EH (cell line): Measurements from ENCODE around the gene MVB12B.

Source experiments
- DNase-seq: peaks from one replicate; pipeline ENCODE4 v3.0.0-alpha.2; 2015; ENCODE audit warnings: low read depth

The MVB12B gene

GRCh38 chr9:126431077-126431742, 104.6 kb downstream of the MVB12B start:
- no peak for DNase-seq

- no peak for DNase-seq
Observed at GRCh38 chr9:126432659-126433058, 106.0 kb downstream of the MVB12B start.

DNA sequence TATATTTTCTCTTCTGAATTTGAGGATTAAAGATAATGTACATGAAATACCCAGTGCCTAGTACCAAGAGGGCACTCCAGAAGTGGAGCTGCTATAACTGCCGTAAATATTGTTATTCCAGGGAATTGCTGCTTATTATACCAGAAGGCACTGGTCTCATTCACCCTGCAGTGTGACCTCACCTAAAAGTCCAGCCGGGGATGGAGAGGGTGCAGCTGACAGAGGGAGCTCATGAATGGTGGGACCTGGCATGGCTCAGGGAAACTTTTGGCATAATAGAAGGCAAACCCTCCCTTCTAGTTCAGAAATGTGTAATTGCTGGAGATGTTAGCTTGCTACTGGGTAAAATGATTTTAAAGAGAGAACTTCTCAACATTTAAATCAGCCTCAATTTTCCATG, 108.5 kb downstream of the MVB12B start:
- DNase-seq, result no peak

DNA sequence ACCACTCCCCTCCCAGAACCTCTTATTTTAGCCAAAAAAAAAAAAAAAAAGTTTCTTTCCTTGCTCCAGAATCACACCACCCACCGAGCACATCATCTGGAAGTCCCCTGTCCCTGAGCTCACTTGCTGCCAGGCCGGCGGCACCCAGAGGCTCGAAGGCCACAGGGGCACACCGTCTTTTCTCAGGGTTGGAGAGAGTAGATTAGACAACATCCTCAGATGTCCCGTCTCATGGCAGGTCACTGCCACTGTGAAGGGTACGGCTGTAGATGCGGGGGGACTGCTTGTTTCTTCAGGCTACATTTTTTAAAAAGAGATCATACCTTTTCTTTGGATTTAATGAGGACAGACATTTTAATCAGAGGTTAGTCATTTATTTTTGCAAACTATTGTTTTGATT, 109.0 kb downstream of the MVB12B start:
- no peak for DNase-seq

DNA sequence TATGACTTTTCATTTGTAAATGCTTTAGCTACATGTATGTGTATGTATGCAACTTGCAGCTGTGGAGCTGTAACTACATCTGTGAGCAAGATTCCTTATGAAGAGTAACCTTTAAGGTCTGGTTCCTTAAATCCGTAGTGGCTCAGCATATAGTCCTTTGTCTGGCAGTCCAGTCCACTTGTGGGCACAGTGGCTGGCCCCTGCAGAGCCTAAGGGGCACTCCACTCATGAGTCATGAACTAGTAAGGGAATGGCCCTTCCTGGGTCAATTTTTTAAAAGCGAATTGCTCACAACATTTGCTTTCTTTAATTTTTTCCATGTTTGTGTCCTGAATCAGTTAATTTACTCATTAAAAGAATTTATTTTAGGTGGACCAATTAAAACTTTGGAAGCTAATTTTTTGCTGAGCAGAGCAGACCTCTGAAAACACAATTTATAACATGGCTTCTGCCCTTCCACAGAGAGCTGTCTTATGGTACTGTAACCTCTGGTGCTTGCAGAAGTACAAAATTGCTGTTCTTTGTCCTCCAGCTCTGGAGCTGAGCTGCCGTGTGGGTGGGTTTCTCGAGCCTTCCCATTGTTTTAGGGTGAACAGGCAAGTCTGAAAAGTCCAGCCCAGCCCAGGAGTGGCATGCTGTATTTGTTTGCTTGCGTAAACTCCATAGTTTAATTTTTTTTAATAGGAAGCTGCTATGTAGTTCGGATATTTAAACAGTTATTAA, 110.1 kb downstream of the MVB12B start:
- peak; percentile 59 for DNase-seq

- DNase-seq, result no peak
Observed at GRCh38 chr9:126437268-126437666, 110.6 kb downstream of the MVB12B start.

DNA sequence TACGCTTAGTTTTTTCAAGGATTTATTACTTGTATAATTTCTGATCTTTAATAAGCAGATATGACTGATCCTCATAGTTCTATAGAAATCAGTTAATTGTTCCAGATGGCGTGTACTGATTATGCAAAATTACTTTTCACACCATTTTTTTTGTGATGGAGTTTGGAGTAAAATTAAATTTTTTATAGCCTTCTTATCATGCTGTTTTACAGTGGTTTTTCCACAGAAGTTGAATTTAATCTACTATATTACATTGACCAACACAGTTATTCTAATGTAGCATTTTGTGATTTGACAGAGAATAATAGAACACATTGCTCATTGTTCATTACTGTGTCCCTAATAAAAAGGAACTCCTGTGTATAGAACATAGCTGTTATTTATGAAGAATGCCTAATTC, 111.1 kb downstream of the MVB12B start:
- DNase-seq, result no peak

DNA sequence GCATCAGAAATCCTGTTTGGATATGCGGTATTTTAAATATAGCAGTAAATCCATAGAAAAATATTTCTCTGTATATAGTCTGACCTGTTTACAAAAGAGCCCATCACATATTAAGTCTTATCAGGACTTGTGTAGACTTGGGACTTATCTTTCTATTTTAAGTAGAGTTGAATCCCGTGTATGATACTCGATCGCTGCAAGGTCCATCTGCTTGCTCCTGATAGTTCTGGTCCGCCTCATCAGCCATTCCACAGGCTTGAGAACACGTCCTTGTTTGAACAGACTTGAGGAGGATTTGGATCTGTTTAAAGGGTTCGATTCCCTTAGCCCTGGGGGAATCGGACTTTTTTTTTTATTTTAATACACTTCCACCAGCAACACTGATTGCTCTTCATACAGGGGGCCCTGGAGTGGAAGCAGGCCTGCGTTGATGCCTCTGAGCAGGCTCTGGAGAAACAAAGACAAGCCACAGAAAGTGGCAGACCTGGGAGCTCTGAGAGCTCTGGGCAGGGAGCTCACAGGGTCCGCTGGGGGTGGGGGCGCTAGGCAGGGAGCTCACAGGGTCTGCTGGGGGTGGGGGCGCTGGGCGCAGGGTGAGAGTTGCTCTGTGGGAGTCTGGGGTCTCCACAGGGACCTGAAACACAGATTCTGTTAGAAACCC, 112.2 kb downstream of the MVB12B start:
- DNase-seq, result no peak

DNA sequence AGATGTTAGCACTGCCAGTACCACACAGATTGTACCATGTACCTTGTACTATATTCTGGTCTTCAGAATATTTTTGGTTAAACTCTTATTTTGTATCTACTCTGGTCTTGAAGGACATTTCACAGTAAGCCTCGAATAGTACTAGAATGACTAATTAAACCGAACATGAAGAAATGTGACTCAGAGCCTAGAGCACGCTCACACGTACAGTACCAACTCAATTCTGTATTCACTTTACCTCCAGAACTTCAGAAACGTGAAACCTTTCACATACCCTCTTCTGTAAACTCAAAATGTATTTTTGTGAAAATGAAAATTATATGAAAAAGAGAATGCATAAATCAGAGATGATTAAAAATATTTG, 112.8 kb downstream of the MVB12B start:
- DNase-seq, result peak; percentile 73

- no peak for DNase-seq
Observed at GRCh38 chr9:126439883-126440653, 113.4 kb downstream of the MVB12B start.

GRCh38 chr9:126440940-126441339, 114.3 kb downstream of the MVB12B start:
- DNase-seq, result no peak

DNA sequence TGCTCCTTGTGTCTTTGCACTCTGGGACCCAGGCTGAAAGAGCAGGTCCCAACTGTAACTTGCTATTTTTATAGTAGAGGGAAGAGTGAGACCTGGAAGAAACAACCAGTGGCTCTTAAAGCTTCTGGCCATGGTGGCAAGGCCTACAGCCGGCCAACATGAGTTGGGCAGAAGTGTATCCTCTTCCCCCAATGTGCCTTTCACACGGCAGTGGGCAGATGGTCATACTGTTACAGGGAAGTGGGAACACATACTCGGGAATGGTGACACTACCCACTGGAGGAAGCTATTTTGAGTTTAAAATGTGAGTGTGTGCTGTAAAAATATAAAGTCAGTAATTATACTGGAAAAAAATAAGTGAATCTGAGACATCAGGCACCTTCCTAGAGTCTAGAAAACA, 116.0 kb downstream of the MVB12B start:
- no peak for DNase-seq

DNA sequence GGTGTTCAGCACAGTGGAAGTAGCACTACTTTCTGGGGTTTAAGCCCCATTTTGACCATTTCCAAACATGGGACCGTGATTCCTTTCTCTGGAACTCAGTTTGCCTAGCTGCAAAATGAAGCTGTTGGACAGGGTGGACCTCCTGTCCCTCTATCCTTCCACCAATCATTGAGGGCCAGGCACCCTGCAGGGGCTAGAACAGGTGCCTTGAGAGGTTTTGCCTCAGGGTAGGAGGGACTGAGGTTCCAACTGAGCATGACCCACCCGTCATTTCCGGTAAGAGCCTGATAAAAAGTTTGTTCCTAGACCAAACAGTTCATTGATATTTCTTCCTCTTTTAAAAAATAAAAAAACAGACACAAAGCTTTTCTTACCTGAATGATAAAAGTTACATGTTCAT, 116.5 kb downstream of the MVB12B start:
- no peak for DNase-seq

DNA sequence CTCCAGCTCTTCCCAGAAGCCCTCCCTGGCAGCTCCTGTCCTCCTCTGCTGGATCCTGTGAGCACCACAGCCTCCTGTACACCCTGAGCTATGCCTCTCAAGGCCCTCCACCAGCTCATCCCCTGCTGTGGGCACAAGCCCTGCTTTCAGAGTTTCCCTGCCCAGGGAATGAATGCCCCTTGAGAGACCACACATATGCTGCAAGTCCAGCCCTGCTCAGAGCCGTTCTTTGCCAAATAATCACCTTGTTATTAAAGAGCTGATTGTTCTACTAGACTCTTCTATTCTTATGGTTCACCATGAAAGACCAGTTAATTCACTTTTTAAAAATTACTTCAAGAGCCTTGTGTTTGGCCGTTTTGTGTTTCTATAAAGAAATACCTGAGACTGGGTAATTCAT, 121.5 kb downstream of the MVB12B start:
- DNase-seq, result no peak

- no peak for DNase-seq
Observed at GRCh38 chr9:126448865-126449577, 122.4 kb downstream of the MVB12B start.

DNA sequence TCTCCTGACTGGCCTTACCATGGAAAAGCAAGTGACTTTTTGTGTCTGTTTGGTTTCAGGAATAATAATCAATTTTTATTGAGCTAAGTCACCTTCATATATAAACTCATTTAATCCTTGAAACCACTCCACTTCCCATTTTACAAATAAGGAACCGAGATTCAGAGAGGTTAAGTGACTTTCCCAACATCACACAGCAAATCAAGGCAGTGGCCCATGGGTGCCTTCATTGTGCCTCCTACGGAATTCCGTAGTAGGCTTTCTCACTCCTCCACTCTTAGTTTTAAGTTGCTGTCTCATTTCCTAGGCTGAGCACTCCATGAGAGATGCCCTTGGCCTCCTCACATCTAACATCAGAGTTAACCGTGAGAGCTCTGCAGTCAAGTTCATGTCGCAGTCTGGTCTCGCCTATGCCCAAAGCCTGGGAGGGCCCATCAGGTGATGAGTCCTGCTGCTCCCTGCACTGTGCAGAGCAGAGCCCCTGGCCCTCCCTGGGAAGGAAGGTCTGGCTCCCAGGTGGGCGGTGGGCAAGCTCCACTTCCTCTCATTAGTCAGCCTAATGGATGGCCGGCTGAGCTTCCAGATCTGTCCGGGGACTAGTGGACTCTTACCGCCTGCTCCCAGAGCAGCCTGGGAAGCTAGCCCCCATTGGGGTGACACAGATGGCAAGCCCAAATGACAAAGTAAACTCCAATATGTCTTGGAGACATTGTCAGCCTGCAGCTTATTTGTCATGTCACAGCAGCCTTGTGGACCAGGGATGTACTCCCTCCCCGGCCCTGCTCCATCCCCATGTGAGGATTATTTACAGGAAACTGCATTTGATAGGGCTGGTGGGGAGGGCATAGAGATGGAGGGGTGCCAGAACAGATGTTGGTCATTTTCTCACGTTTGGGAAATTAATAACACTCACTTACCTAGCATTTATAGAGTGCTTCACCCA, 123.4 kb downstream of the MVB12B start:
- DNase-seq, result peak; percentile 8

DNA sequence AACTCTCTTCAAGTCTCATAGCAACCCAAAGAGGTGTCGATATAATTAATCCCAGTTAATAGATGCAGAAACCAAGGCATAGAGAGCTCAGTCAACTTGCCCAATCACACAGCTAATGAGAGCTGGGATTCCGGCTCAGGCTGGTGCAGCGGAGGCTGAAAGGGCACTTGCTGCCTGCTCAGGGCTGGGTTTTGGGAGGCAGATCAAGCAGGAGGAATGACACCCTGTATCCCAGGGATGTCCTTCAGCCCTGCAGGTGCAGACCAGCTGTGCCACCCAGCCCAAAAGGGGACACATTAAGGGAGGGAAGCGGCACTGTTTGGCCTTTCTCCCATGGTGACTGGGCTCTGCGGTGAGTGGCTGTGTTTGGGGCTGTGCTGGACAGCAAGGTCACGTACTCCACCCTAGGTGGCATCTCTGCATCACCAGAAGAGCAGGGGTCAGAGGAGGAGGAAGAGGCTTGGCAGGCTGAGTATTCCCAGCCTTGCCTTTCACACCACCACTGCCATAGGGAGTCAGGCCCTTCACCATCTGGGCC, 124.1 kb downstream of the MVB12B start:
- DNase-seq, result no peak

DNA sequence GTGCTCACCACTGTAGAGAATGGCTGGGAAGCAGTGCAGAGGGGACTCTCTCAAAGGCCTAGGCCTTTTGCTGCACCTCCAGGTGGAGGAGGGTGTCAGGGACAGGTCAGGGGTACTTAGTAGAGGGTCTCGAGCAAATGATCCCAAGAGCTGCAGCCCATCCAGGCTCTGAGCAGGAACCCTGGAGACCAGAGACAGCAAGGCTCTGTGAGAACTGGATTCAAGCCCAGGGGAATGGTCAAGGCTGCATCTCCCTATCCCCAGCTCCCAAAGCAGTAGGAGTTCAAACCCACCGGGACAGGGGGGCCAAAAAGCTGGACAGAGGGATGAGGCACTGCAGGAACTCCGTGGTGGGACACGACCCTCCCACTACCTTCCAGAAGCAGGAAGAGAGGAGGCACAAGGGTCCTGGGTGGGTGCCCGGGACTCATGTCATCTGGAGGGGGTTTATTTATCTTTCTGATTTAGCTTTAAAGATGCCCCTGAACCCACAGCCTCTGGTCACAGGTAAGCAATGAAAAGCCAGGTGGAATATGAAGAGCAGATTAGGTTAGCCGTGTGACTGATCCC, 124.8 kb downstream of the MVB12B start:
- DNase-seq, result no peak

- DNase-seq, result no peak
Observed at GRCh38 chr9:126452106-126452505, 125.5 kb downstream of the MVB12B start.
